Globus pallidus (tissue), 1 donor: ENCODE data around the gene CPT1C.
"Not testable (repeated sequence)": the region's sequence is repeated elsewhere in the genome, so short reads cannot be mapped to it uniquely, and the experiment has no call there.

Experiments
- DNase-seq: peaks from one replicate; pipeline ENCODE4 v3.0.0-alpha.2; 2015; ENCODE audit warnings: low spot score

CPT1C gene

GRCh38 chr19:49704888-49705642 lies 14.1 kb downstream of the CPT1C start:
- DNase-seq, result no peak

- no peak for DNase-seq
These were observed 15.0 kb downstream of the CPT1C start for GRCh38 chr19:49705919-49706318.

- DNase-seq, result no peak
These were observed 19.5 kb downstream of the CPT1C start for GRCh38 chr19:49710372-49710951.

DNA sequence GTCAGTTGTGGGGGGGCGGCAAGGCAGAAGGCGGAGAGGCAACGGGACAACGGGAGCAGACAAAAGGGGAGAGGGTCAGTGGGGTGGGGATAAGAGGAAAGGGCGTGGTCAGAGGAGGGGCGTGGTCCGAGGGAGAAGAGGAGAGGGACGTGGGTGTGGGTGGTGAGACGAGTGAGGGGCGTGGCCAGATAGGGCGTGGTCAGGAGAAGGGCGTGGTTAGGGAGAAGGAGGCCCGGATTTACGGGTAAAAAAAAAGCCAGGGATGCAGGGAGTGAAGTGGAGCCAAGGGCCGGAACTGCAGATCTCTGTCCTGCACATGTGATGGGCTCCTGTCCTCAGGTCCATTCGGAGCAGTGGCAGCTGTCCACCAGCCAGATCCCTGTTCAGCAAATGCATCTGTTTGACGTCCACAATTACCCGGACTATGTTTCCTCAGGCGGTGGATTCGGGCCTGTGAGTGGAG lies 21.5 kb downstream of the CPT1C start:
- DNase-seq, result no peak

- no peak for DNase-seq
These were observed 22.4 kb downstream of the CPT1C start for GRCh38 chr19:49713236-49713845.

- DNase-seq, result no peak
These were observed 25.2 kb downstream of the CPT1C start for GRCh38 chr19:49716154-49716553.

DNA sequence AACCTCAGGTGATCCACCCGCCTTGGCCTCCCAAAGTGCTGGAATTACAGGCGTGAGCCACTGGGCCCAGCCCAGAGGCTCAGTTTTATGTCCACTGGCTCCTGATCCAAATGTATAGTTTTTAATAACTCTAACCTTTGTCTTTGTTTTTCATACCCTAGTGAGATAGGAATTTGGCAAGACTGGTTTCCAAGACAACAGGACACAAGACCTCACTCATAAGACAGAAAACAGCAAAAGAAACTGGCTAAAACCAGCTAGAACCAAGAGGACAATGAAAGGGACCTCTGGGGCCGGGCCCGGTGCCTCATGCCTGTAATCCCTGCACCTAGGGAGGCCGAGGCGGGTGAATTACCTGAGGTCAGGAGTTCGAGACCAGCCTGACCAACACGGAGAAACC lies 27.6 kb downstream of the CPT1C start:
- DNase-seq, result no peak

GRCh38 chr19:49718991-49719390 lies 28.1 kb downstream of the CPT1C start:
- DNase-seq, result no peak

- not testable (repeated sequence) for DNase-seq
These were observed 28.5 kb downstream of the CPT1C start for GRCh38 chr19:49719420-49719819.

- no peak for DNase-seq
These were observed 36.5 kb downstream of the CPT1C start for GRCh38 chr19:49727217-49728030.

DNA sequence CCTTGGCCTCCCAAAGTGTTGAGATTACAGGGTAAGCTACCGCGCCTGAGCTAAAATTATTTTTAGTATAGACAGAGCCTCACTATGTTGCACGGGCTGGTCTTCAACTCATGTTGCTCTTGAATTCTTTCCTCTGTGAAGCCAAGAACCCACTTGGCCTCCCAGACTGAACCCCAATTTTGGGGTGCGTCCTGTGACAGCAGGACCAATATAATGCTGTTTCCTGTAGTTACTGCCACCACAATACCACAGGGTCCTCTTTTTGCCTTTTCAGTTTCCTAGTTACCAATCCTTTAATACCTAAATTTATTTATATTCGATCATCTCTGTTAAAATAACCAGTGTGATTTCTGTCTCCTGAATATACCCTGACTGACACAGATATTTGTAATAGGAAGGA lies 39.2 kb downstream of the CPT1C start:
- DNase-seq, result no peak

- DNase-seq, result no peak
These were observed 47.4 kb downstream of the CPT1C start for GRCh38 chr19:49738268-49738667.

GRCh38 chr19:49739098-49739497 lies 48.2 kb downstream of the CPT1C start:
- DNase-seq, result no peak

GRCh38 chr19:49739933-49740332 lies 49.0 kb downstream of the CPT1C start:
- DNase-seq, result no peak

GRCh38 chr19:49741210-49741844 lies 50.4 kb downstream of the CPT1C start:
- DNase-seq, result no peak

GRCh38 chr19:49744946-49745381 lies 54.0 kb downstream of the CPT1C start:
- DNase-seq, result no peak

DNA sequence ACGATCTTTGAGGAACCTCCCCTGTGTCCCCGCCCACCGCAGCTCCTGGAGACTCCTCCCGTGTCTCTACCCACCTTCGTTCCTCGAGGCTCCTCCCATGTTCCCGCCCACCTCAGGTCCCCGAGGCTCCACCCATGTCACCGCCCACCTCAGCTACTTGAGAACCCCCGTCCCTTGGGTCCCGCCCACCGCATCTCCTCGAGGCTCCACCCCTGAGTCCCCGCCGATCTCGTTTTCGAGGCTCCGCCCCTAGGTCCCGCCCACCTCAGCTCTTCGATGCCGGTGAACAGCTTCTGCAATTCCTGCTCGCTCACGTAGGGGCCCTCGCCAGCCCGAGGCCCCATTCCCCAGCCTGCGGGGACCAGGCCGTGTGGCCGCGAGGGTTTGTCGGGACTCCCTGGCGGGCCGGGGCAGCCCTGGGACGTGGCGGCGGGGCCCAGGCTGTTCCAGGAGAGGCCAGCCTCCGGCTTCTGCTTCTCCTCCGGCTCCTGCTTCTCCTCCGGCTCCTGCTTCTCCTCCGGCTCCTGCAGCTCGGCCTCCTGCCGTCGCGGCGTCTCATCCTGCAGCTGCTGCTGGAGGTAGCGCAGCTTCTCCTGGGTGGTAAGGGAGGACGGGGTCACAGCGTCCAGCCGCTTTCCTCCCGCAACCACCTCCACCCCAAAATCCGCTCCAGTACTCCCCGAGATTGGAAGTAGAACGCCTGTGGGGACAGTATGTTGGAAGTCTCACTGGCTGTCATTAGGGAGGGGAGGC lies 55.5 kb downstream of the CPT1C start:
- no peak for DNase-seq

DNA sequence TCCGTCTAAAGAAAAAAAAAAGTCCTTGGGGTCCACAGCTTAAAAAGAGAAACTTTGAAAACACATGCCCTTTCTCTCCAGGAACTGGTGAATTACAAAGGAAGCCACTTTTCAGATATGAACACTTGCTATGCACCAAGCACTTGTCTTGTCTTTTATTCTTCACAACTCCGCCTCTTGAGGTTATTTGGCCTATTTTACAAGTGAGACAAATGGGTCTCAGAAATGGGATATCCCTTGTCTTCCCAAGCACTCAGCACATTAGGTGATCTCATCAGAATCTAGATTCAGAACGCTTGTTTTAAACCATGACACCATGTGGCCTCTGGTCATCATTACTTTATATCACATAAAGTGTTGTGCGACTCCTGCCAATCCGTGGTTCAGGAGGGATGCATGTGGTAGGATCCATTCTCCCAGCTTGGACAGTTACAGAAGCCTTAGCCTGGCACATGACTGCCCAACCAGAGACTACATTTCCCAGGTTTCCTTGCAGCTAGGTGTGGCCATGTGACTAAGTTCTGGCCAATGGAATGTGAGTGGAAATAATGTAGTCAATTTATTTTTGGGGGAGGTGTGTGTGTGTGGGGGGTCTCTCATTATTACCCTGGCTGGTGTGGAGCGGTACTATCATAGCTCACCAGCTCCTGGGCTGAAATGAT lies 58.3 kb downstream of the CPT1C start:
- DNase-seq, result no peak

- no peak for DNase-seq
These were observed 58.9 kb downstream of the CPT1C start for GRCh38 chr19:49749771-49750170.

GRCh38 chr19:49752701-49753100 lies 61.8 kb downstream of the CPT1C start:
- DNase-seq, result no peak

- no peak for DNase-seq
These were observed 65.0 kb downstream of the CPT1C start for GRCh38 chr19:49755956-49756355.
